ENCODE results near the gene DDAH1.

The DDAH1 gene

GRCh38 chr1:85317560-85317959 is 147.4 kb downstream of the DDAH1 start:
- Histone ChIP-seq H3K36me3 (no peaks in the 10 kb centered on the region), H3K9ac (no peak overlapping the region), H3K4me1 (peaks cover 20% of the 10 kb centered on the region), H3K4me3 (no peak overlapping the region), H3K27ac (no peak overlapping the region), H3K27me3 (peaks cover 78% of the 10 kb centered on the region), H3K9me3 (no peaks in the 10 kb centered on the region), H3K4me2 (no peak overlapping the region), H4K20me1 (no peaks in the 10 kb centered on the region)
- no peak for TF ChIP-seq Cebpa-rat (IDR thresholded peaks at IDR 0.05)

GRCh38 chr1:85316321-85316720 is 148.6 kb downstream of the DDAH1 start:
- Histone ChIP-seq H3K4me3 (no peak overlapping the region), H3K4me1 (peaks cover 26% of the 10 kb centered on the region), H3K9ac (no peak overlapping the region), H4K20me1 (0 out of 2 replicates have a peak, but pooled peaks cover 5% of the 10 kb centered on the region), H3K27me3 (peaks cover 74% of the 10 kb centered on the region), H3K4me2 (no peak overlapping the region), H3K9me3 (no peaks in the 10 kb centered on the region), H3K27ac (no peak overlapping the region), H3K36me3 (no peaks in the 10 kb centered on the region)
- no peak for TF ChIP-seq Cebpa-rat (IDR thresholded peaks at IDR 0.05)

- Histone ChIP-seq H3K4me1 (peaks cover 26% of the 10 kb centered on the region), H3K4me3 (no peak overlapping the region), H4K20me1 (0 out of 2 replicates have a peak, but pooled peaks cover 5% of the 10 kb centered on the region), H3K27ac (no peak overlapping the region), H3K4me2 (no peak overlapping the region), H3K9me3 (no peaks in the 10 kb centered on the region), H3K9ac (no peak overlapping the region), H3K27me3 (peaks cover 74% of the 10 kb centered on the region), H3K36me3 (no peaks in the 10 kb centered on the region)
- TF ChIP-seq Cebpa-rat (IDR thresholded peaks at IDR 0.05), result no peak
Measured at GRCh38 chr1:85315789-85316188, 149.2 kb downstream of the DDAH1 start.

- H3K4me1 ChIP-seq, result peaks cover 26% of the 10 kb centered on the region
Measured at GRCh38 chr1:85314726-85315125, 150.2 kb downstream of the DDAH1 start.

GRCh38 chr1:85313888-85314696 is 150.9 kb downstream of the DDAH1 start:
- no peak overlapping the region for H3K9ac ChIP-seq
- H3K27ac ChIP-seq, result no peak overlapping the region
- peak overlapping the region; percentile 37 for H3K4me2 ChIP-seq
- peaks cover 66% of the 10 kb centered on the region for H3K27me3 ChIP-seq
- no peaks in the 10 kb centered on the region for H3K9me3 ChIP-seq
- TF ChIP-seq Cebpa-rat (IDR thresholded peaks at IDR 0.05), result no peak
- peaks cover 26% of the 10 kb centered on the region for H3K4me1 ChIP-seq
- no peaks in the 10 kb centered on the region for H3K36me3 ChIP-seq
- H3K4me3 ChIP-seq, result no peak overlapping the region
- H4K20me1 ChIP-seq, result 0 out of 2 replicates have a peak, but pooled peaks cover 5% of the 10 kb centered on the region

More at GRCh38 chr1:85314726-85315125, 150.2 kb downstream of the DDAH1 start:
- Histone ChIP-seq H4K20me1 (0 out of 2 replicates have a peak, but pooled peaks cover 5% of the 10 kb centered on the region), H3K27me3 (peaks cover 70% of the 10 kb centered on the region), H3K9me3 (no peaks in the 10 kb centered on the region), H3K4me2 (no peak overlapping the region), H3K4me3 (no peak overlapping the region), H3K9ac (no peak overlapping the region), H3K27ac (no peak overlapping the region), H3K36me3 (no peaks in the 10 kb centered on the region)
- no peak for TF ChIP-seq Cebpa-rat (IDR thresholded peaks at IDR 0.05)

- H3K4me3 ChIP-seq, result no peak overlapping the region; the same call in 1 of the 2 replicates
- H3K27ac ChIP-seq, result no peak overlapping the region
- 0 out of 2 replicates have a peak, but pooled peaks cover 5% of the 10 kb centered on the region for H4K20me1 ChIP-seq
- no peak for TF ChIP-seq Cebpa-rat (IDR thresholded peaks at IDR 0.05)
- H3K27me3 ChIP-seq, result peaks cover 51% of the 10 kb centered on the region
- no peak overlapping the region for H3K9ac ChIP-seq
- peaks cover 26% of the 10 kb centered on the region for H3K4me1 ChIP-seq
- H3K9me3 ChIP-seq, result no peaks in the 10 kb centered on the region
- peak overlapping the region; percentile 77 for H3K4me2 ChIP-seq
- H3K36me3 ChIP-seq, result no peaks in the 10 kb centered on the region
Measured at GRCh38 chr1:85311818-85312217, 153.1 kb downstream of the DDAH1 start.

GRCh38 chr1:85308833-85309350 is 156.1 kb downstream of the DDAH1 start:
- Histone ChIP-seq H3K4me2 (no peak overlapping the region), H3K27ac (no peak overlapping the region), H3K27me3 (peaks cover 24% of the 10 kb centered on the region), H3K4me1 (peaks cover 28% of the 10 kb centered on the region), H4K20me1 (0 out of 2 replicates have a peak, but pooled peaks cover 5% of the 10 kb centered on the region), H3K4me3 (no peak overlapping the region), H3K36me3 (no peaks in the 10 kb centered on the region), H3K9ac (no peak overlapping the region), H3K9me3 (no peaks in the 10 kb centered on the region)
- no peak for TF ChIP-seq Cebpa-rat (IDR thresholded peaks at IDR 0.05)

GRCh38 chr1:85307987-85308832 is 156.7 kb downstream of the DDAH1 start:
- Histone ChIP-seq H3K36me3 (no peaks in the 10 kb centered on the region), H3K4me1 (peaks cover 25% of the 10 kb centered on the region), H3K4me3 (no peak overlapping the region), H3K27ac (no peak overlapping the region), H3K9me3 (no peaks in the 10 kb centered on the region), H3K27me3 (peaks cover 17% of the 10 kb centered on the region), H4K20me1 (0 out of 2 replicates have a peak, but pooled peaks cover 5% of the 10 kb centered on the region), H3K9ac (no peak overlapping the region), H3K4me2 (no peak overlapping the region)
- TF ChIP-seq Cebpa-rat (IDR thresholded peaks at IDR 0.05), result no peak

- TF ChIP-seq Cebpa-rat (IDR thresholded peaks at IDR 0.05), result no peak
- no peak overlapping the region for H3K4me3 ChIP-seq
- no peaks in the 10 kb centered on the region for H4K20me1 ChIP-seq
- H3K4me2 ChIP-seq, result no peak overlapping the region
- peaks cover 16% of the 10 kb centered on the region; the same call in 1 of the 2 replicates for H3K27me3 ChIP-seq
- no peaks in the 10 kb centered on the region for H3K9me3 ChIP-seq
- H3K27ac ChIP-seq, result no peak overlapping the region
- H3K9ac ChIP-seq, result no peak overlapping the region
- no peaks in the 10 kb centered on the region for H3K36me3 ChIP-seq
- peaks cover 12% of the 10 kb centered on the region for H3K4me1 ChIP-seq
Measured at GRCh38 chr1:85306236-85306635, 158.7 kb downstream of the DDAH1 start.

Data from BLaER1 (cell line).